HG02943 (cell line): ENCODE data around the gene ITGA11.

Experiments used
- ATAC-seq: cut with Tn5 transposase; IDR thresholded peaks from one replicate; pipeline ENCODE4 v1.9.1; 2021; ENCODE audit warnings: mild to moderate bottlenecking, low read depth, moderate library complexity; ENCODE audit not compliant: unreplicated experiment

The ITGA11 gene

DNA sequence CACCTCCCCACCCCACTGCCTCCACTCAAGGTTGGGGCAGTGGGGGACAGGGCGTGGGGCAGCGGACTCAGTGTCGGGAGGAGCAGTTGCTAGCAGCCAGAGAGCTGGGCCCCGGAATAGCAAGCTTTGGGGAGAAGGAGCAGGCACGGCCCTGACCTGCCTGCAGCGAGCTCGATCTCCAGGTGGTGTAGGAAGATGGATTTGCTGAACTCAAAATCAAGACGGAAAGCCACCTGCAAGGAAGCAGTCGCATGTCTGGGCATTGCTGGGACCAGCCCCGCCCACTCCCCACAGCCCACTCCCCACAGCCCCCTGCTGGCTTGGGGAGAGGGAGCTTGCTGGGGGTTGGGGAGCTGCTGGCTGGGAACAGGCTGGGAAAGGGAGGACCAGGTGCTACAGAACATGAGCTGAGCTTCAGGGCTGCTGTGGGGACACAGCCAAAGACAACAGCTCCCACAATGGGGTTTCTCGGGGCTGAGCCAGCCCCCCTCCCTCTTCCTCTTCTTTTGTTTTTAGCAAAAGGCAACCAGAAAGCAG lies 116.4 kb downstream of the ITGA11 start:
- no peak for ATAC-seq

DNA sequence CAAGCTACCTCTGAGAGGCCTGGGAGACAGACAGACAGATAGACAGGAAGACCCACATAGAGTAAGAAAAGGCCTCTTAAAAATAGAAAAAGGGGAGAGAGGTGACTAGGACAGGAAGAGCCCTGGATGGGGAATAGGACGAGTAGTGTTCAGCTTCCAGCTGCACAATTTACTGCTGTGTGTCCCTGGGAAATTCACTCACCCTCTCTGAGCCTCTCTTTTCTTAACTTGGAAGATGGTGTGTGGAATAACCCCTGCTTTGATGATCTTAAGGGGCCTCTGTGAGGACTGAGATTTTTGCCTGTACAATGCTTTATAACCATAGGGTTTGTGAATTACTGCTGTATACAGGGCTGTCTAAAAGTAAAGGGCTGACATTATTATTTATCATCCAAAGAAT lies 116.9 kb downstream of the ITGA11 start:
- no peak for ATAC-seq

DNA sequence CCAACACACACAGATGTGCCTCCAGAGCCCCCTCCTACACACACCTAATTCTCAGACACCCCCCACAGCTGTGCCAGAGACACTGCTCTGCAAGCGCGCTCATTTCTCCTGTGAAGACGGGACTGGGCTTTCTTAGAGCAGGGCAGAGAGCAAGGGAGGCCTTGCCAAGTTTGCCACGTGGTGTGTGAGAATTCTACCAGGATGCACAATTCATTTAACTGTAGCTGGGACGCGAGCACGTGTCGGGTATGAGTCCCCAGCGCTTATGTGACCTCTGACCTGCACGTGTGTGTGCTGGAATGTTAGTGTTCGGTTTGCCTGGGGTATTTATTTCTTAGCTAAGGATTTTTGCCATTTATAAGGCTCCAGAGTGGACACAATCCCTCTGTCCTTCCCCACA lies 117.4 kb downstream of the ITGA11 start:
- no peak for ATAC-seq

DNA sequence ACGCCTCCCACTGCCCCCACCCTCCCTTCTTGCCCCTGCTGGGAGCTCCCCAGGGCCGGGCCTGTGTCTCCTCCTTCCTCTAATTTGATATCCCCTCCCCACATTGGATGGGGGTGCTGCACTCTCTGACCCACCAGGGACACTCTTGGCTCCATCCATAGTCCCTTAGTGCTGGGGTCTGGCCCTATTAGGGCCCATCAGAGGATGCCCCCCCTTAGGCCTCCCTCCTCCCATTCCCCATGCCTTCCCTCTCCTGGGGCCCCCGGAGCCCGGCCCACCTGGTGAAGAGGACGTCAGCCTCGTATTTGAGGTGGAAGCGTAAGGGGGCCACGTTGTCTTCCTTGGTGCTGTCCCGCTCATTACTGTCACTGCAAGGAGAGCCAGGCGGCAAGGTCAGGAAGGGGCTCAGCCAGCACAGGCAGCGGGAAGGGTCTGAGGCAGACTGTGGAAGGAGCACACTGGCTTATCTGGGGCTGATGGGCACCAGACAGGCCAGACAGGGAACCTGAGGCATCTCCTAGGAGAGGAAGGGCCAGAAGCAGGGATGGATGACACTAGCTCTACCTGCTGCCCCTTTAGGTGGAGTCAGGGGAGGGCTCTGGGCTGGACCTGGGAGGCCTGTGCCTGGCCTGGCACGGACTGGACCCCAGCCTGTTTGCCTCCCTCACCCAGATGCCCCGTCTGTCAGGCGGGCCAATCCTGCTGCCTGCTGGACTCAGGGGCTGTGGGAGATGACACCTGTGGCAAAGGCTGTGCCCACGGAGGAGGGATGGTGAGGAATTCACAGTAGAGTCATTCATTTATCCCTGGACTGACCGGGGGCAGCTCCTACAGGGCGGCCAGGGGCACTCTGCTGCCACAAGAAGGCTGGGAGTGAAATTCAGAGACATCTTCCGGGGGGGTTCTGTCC lies 118.2 kb downstream of the ITGA11 start:
- ATAC-seq: no peak

DNA sequence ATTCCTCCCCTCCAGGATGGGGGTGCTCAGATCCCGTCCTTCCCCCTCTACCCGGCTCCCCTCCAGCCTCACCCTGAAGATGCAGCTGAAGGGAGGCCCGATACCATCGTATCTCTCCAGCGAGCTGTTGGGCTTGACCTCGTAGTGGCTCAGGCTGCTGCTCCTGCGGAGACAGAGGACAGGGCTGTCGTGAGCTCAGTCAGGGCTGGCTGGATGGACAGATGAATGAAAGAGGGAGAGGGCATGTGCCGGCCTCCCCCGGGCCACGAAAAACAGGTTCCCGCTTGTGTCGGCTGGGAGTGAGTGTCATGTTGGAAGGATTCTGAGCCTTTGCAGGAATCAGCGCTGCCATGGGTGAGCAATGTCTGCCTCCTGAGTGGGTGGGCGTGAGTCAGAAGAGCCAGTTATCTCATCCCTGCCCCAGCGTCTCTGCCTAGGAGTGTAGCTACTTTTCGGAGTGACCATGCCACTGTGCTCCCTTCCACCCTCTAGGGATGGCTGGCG lies 119.2 kb downstream of the ITGA11 start:
- ATAC-seq: no peak

DNA sequence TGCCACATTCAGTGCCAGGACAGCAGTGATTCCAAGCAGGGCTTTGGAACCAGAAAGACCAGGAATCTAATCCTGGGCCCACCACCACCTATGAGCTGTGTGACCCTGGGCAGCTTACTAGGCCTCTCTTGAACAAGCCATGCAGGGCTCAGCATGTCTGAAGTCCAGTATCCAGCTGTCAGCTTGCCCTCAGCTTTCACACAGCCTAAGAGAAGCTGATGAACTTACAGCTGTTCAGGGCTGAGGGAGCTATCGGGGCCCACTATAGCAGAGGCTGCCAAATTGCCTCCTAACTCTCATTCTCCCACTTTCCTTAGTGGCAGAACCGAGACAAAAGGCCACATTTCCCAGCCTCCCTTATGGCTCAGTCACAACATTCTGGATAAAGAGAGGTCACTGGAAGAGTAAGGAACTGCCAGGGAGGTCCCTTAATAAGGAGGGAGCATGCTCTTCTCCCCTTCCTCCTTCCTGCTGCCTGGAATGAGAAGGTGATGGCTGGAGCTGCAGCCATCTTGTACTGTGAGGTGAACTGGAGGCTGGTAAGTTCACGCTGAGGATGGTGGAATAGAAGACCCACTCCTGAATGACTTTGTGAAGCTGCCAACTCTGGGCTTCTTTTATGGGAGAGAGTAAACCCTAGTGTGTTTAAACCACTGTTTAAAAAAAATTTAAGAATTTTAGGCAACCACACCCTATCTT lies 120.0 kb downstream of the ITGA11 start:
- ATAC-seq: no peak

DNA sequence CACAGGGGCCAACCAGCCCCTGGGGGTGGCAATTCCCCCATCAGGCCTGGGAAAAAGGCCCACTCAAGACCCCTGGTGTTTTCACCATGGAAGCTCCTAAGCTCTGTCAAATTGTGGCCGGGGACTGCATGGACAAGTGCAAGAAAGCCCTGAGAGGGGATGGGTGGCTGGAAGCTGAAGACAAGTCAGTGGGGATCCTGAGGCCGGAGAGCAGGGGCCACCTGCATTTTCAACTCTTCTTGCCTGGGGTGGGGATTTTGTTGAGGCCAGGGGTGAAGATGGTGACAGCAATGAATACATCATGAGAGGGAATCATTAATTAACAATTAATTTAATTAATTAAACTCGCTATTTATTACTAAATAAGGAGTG lies 120.5 kb downstream of the ITGA11 start:
- ATAC-seq: no peak

DNA sequence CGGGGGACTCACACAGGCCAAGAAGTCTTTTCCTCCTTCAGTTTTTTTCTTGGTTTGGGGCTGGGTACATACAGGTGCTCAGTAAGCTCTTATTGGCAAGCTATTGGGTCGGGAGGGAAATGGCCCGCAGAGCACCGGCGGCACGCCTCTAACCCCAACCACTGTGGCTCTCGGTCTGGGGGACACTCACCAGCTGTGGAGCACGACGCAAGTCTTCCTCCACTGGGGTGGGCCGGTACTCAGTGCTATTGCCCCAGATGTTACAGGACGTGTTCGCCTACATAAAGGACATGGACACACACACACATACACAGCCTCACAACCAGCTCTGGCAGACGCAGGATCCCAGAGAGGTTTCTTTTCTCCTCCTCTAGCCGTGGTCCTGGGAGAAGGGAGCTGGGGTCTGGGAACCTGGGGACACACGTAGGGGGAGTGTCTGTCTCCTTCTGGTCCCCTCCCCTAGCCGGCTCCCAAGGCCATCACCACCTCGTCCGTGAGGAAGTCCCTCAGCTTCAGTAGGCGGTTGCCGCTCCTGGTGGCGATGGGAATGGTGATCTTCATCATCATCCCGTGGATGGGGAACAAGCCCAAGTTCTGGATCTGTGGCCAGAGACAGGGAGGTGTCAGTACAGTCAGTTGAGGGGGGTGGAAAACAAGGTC lies 121.0 kb downstream of the ITGA11 start:
- no peak for ATAC-seq

DNA sequence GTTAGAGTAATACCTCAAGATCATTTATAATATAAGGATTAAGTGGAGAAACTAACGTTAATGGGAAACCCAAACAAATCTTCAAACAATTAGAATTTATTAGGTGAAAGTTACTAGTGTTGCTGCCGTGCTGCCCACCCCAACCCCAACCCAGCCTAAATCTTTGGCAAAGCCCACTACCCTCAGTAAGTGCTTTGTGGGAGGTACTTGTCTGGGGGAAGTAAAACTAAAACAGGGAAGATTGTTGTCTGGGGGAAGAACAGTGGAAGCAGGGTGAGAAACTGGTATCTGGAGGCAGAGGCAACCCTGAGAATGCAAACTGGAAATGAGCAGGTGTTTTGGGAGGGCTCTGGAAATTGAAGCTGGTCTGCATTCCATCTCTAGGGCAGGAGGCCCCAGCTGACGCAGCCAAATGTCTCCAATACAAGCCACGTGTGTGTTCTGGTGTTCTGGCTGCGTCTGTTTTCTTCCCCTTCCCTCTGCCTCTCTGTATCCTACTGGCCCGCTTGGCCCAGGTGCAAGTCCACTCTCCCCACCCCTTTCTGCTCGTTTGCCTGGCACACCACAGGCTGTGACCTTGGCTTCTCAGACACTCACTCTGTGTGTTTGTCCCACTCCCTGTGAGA lies 121.7 kb downstream of the ITGA11 start:
- ATAC-seq: no peak

DNA sequence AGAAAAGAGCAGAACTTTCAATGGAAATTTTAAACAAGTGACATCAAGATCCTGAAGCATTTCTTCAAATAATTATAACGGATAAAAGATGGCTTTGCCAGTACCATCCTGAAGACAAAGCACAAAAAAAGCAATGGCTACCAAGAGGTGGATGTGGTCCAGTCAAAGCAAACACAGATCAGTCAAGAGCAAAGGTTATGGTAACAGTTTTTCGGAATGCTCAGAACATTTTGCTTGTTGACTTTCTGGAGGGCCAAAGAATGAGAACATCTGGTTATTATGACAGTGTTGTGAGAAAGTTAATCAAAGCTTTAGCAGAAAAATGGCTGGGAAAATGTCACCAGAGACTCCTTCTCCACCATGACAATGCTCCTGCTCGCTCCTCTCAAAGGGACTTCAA lies 122.9 kb downstream of the ITGA11 start:
- ATAC-seq: no peak

DNA sequence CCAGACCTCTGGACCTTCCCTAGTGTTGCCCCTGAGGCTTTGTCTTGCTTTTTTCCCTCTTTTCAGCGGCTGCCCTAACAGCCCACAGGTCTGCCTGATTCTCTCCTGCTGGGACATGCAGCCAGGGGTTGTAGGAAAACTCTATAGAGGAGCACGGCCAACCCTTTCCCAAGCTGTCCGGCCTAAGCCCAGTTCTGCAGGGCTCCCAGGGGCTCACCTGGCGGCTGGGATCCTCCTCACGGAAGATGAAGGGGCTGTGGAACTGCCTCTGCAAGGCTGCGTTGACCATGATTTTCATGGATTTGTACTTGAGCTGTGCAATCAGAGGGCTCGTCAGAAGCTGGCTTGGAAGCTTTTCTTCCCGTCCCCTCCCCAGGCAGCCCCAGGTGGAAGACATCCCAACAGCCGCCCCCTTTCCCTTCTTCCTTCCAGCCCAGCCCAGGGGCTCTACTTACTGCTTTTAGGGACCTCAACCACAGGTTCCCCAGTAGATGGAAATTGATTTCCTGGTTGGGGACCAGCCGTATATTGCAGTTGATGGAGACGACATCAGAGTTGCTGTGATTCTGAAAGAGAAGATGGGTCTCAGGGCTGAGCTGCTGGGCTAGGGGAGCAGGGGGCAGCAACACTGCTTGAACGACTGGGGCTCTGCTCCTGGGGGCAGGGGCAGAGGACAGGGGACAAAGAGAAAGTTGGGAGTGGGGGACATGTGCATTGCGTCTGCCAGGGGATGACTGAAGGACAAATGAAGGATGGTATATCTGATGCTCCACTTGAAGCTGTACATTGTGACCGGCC lies 124.6 kb downstream of the ITGA11 start:
- ATAC-seq: no peak

DNA sequence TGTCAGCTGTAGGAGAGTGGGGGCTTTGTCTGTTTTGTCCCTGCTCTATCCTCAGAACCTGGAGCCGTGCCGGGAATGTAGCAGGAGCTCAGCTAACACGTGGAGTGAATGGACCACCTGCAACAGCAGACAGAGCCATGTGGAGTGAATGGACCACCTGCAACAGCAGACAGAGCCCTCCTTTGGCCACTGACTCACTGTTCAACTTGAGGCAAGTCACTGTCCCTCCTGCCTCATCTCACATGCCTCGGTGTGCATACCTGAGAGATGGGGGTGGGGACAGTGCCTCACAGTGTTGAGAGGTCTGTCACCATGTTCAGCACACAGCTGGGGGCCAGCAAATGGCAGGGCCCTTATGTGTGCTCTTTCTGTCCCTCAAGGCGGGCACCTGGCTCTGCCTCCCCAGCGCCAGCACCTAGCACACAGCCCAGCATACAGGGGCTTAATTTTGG lies 126.5 kb downstream of the ITGA11 start:
- no peak for ATAC-seq

DNA sequence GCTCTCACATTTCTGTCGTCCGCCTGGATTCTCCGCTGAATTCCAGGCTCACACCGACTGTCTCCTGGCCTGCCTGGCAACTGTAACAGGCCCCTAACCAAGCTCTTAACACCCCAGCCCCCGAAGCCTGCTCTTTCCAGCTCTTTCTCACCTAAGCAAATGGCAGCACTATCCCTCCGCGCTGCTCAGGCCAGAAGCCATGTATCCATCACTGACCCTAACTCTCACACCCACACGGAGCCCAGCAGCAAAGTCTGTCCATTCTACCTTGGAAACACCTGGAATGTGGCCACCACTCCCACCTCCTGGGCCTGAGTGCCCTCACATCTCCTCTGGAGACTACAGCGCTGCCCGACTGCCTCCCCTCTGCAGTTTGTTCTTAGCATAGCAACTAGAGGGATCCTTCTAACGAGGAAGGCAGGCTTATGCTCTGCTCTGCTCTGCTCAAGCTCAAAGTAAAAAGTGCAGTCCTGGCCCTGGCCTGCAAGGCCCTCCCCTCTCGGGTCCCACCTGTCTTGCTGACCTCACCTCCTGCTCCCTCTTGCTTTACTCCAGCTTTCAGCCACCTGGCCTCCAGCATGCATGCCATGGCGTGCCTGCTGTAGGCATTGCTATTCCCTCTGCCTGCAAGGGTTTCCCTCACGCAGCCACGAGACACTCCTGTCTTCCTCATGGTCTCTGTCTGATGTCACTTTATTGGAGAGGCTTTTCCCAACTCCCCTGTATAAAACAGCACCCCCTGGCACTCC lies 127.2 kb downstream of the ITGA11 start:
- ATAC-seq: no peak

DNA sequence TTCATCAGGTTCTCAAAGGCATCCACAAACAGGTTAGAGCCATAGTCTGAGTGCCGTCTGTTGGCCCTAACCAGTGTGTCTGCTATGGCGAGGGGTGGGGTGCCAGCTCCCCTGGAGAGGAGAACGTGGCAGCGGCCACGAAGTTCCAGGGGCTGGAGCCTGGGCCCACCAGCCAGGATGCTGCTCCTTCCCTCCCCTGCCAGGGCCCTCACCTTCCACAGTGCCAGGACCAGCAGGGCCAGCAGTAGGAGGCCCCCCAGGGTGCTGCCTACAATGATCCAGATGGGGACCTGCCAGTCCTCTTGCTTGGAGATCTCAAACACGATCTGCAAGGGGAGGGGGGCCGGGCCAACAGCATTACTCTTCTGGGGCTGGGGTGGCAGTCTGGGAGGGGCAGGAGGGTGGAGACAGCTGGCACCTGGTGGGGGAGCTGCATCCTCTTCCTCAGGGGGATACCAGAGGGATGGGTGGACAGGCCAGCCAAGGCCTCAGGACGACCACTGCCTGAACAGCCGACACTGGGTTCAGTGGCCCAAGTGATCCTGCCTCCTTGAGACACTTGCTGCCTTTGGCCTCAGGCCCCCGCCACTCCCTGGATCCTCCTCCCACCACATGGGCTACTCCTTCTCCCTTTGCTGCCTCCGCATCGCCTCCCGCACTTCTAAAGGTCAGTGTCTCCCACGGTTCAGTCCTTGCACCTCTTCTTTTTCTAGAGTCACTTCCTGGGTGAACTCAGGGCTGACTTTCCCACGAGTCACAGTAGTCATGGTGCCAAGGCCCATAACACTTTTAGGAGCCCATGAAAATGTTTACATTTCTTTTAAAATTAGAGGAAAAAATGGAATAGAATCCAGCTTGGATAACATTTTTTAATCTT lies 128.2 kb downstream of the ITGA11 start:
- ATAC-seq: no peak

DNA sequence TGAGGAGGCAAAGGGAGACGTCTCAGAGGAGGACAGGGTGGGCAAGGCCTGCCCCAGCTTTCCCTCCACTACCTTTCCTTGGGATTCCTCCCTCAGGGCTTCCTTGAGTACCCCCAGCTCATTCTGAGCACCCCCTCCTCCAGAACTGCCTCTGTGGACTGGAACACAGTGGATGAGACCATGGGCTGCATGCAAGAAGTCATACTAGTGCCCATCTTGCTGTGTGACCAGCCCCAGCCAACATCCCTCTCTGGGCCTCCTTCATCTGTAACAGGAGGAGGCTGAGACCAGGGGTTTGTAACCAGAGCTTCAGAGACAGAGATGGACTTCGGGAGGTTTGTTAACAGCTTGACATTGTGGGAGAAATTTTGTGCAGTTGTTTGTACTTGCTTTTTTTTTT lies 128.8 kb downstream of the ITGA11 start:
- no peak for ATAC-seq

DNA sequence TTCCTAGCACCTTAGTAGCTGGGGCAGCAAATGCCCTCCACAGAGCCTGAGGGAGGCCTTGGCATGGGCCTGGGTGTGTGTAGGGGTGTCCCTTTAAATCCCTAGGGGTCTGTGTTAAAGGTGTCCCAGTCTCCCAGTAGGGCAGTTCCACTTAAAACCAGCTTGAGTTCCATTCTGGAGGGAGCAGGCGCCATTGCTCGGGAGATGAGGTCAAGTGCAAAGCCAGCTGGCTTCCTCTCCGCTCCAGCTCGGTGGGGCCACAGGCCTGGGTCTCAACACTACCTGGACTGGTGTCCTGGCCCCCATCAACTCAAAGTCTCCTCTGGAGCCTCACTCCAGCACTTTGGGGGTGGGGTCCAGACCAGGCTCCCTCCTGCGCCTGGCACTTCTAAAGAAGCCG lies 129.2 kb downstream of the ITGA11 start:
- ATAC-seq: no peak

DNA sequence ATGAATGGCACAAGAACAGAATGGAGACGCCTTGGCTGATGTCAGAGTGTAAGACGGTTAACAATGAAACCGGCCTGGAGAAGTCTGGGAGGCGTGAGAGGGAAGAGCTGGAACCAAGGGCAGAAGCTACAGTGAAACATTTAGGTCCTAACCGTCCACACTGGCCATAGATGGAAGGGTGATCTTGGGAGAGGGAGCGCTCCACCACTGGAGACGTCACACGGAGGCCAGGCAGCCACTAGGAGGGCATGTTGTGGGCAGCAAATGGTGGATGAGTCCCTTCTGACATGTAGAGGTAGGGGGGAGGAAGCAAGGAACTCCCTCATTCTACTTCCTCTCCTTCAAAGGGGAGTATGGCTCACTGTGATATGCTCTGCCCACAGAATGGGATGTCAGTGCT lies 130.7 kb downstream of the ITGA11 start:
- ATAC-seq: no peak
